WERI-Rb-1 (cell line): ENCODE data around the gene TSPAN5.

ENCODE experiments used
- DNase-seq: peaks from one replicate; pipeline ENCODE4 v3.0.0-alpha.2; 2020
- H3K27ac ChIP-seq: fragments of 250-450 bp; sonication (Bioruptor Pico); 2 replicates; pipeline ENCODE4 v1.5.1; 2020; ENCODE audit warnings: mild to moderate bottlenecking, moderate library complexity
- H3K27me3 ChIP-seq: fragments of 250-450 bp; sonication (Bioruptor Pico); 2 replicates; pipeline ENCODE4 v1.5.1; 2021; ENCODE audit warnings: mild to moderate bottlenecking, low read depth, moderate library complexity; ENCODE audit not compliant: insufficient read depth, severe bottlenecking
- H3K36me3 ChIP-seq: fragments of 250-450 bp; sonication (Bioruptor Pico); 2 replicates; pipeline ENCODE4 v1.5.1; 2020; ENCODE audit warnings: mild to moderate bottlenecking, moderate library complexity
- H3K4me3 ChIP-seq: 2 replicates; pipeline ENCODE4 v1.5.1; 2011; ENCODE audit warnings: low read depth, mild to moderate bottlenecking, control low read depth, low read length
- H3K9me3 ChIP-seq: fragments of 250-450 bp; sonication (Bioruptor Pico); 2 replicates; pipeline ENCODE4 v1.5.1; 2021; ENCODE audit warnings: mild to moderate bottlenecking, moderate library complexity; ENCODE audit not compliant: severe bottlenecking
- TF ChIP-seq, protein P1 (sequence below): IDR thresholded peaks from 2 replicates; pipeline ENCODE4 v1.5.1; 2011; ENCODE audit warnings: low read depth, mild to moderate bottlenecking, control low read depth, inconsistent platforms, low read length

Gene TSPAN5

DNA sequence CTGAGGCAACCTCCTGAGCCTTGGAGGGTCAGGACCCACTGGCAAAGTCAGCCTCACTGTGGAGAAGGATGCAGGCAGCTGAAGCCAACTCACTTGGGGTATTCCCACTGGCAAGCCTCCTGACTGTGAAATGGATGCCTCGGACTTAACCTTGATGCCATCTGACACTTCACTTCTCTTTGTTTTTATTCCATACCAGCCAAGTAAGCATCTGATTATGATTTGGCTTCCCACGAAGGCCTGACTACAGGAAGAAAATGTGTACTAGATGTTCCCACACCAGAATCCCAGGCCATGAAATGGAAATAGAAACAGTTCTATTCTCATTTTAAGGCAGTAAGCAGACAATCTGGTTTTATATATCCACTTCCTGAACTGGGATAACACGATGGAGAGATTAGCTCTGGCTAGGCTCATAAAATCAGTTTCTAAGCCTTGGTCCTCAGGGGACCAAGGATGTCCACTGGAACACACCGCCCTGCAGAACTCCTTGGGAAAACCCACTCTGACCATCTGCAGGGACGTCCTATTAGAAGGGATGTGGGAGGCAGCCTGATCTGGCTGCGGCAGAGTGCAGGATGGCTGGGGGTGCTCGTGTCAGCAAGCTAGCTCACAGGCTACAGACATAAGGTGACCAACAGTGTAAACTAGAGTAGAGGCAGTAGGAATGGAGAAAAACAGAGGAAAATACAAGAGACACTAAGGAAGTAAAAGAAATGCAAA lies 89.3 kb downstream of the TSPAN5 start:
- no peak overlapping the region for H3K4me3 ChIP-seq
- no peaks in the 10 kb centered on the region for H3K9me3 ChIP-seq
- peak overlapping the region; percentile 41 for H3K27ac ChIP-seq
- no peaks in the 10 kb centered on the region for H3K36me3 ChIP-seq
- peak; percentile 80 for DNase-seq
- TF ChIP-seq, protein P1, sequence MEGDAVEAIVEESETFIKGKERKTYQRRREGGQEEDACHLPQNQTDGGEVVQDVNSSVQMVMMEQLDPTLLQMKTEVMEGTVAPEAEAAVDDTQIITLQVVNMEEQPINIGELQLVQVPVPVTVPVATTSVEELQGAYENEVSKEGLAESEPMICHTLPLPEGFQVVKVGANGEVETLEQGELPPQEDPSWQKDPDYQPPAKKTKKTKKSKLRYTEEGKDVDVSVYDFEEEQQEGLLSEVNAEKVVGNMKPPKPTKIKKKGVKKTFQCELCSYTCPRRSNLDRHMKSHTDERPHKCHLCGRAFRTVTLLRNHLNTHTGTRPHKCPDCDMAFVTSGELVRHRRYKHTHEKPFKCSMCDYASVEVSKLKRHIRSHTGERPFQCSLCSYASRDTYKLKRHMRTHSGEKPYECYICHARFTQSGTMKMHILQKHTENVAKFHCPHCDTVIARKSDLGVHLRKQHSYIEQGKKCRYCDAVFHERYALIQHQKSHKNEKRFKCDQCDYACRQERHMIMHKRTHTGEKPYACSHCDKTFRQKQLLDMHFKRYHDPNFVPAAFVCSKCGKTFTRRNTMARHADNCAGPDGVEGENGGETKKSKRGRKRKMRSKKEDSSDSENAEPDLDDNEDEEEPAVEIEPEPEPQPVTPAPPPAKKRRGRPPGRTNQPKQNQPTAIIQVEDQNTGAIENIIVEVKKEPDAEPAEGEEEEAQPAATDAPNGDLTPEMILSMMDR = no peak
- no peaks in the 10 kb centered on the region for H3K27me3 ChIP-seq

DNA sequence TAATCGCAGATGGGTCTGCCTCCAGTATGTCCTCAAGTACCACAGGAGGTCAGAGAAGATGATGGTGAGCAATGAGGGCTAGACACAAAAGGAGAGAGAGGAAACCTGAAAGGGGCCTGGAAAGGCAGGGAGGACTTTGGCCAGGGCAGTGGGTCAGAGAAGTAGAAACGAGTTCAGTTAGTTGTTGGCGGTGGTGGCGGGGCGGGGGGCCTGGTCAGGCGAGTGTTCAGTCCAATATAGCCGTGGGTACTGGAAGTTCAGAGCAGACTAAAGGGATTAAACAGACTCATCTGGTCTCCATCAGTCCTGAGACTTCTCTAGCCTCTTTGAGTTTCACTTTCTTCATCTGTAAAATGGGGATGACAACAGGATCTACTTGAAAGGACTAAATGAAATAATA lies 90.8 kb downstream of the TSPAN5 start:
- H3K36me3 ChIP-seq = no peaks in the 10 kb centered on the region
- H3K27ac ChIP-seq = no peak overlapping the region
- TF ChIP-seq, protein P1 = no peak
- H3K4me3 ChIP-seq = no peak overlapping the region
- no peak for DNase-seq
- H3K9me3 ChIP-seq = no peaks in the 10 kb centered on the region
- H3K27me3 ChIP-seq = no peaks in the 10 kb centered on the region

DNA sequence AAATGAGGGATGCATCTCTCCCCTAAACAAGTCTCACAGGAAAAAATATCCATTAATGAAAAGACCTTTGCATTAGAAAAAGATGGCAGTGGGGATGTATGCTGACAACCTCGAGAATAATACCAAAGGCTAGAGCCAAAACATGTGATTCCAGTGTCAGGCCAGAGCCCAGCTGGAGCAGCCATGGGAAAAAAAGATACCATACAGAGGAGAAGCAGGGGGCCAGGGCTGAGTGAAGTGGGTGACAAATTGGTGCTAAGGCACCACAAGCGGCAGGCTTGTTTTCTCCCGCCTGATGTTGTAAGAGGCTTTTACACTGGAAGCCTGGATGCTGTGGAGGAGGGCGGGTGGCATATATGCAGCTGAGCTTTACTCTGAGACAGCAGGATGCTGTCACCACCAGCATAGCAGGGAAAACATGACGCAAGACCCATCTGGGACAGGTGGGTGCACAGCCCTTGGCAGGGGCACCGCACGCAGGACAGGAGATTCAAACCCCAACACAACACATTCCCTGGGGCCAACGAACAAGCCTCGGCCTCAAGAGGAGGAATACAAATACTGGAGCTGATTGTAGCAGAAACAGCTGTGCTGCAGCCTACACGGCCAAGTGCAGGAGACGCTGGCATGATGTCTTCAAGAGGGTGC lies 91.9 kb downstream of the TSPAN5 start:
- H3K27ac ChIP-seq = peak overlapping the region; percentile 40
- no peaks in the 10 kb centered on the region for H3K9me3 ChIP-seq
- peak; percentile 64 for DNase-seq
- H3K36me3 ChIP-seq = no peaks in the 10 kb centered on the region
- H3K4me3 ChIP-seq = no peak overlapping the region
- TF ChIP-seq, protein P1 = no peak
- no peaks in the 10 kb centered on the region for H3K27me3 ChIP-seq

DNA sequence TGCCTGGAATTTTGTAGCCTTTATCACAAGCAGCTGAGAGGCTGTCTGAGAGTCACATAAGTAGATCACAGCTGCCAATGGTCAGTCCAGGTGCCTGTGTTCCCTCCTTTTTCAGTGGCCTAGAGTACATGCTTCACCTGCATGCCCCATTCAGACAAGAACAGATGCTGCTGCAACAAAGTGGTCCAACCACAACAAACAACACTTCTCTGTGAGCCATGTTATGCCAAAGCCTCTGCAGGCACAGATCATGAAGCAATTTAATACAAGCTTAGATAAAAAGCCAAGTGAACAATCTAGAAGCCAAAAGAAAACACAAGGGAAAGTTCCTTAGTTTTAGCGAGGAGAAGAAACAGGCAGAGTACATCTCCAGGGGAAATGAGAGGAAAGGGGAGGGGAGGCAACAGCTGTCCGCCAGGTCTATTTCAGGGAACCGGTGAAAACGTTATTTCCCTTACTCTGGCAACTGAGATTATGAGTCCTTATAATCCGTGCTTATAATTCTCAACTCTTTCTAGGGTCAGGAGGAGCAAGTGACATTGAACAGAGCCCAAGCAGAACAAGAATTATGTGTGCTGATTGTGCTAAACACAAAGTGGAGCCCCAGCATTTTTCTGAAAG lies 92.6 kb downstream of the TSPAN5 start:
- Histone ChIP-seq H3K36me3 (no peaks in the 10 kb centered on the region), H3K9me3 (no peaks in the 10 kb centered on the region), H3K27me3 (no peaks in the 10 kb centered on the region), H3K4me3 (no peak overlapping the region), H3K27ac (peak overlapping the region; percentile 40)
- DNase-seq = peak; percentile 48
- TF ChIP-seq, protein P1 = no peak

DNA sequence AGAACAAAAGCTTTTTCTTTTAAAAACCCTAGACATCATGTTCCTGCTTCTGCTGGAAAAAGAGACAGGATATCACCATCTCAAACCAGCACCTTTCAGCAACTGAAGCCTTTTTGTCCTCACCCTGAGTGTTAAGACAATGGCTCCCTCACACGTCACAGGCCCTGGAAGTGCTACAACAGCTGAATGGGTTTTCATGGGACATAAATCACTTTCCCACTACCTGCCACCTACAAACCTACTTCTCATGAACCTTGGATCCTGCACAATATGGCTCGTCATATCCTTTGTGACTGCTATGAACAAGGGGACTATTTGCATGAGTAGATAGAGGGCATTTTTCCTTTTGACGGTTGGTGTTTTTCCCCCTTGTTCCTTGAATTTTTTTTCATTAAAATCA lies 93.6 kb downstream of the TSPAN5 start:
- Histone ChIP-seq H3K27me3 (no peaks in the 10 kb centered on the region), H3K27ac (no peak overlapping the region), H3K9me3 (no peaks in the 10 kb centered on the region), H3K4me3 (no peak overlapping the region), H3K36me3 (no peaks in the 10 kb centered on the region)
- TF ChIP-seq, protein P1 = no peak
- DNase-seq = peak; percentile 28
